Measurements from ENCODE around the gene LPGAT1. TPM values are rescaled to one million over a fixed set of nuclear protein-coding genes. Genes with fewer than 3 reads are reported as not detected.

Gene LPGAT1
- total RNA-seq, 4 donors from 2014 or later, result 13.7 to 86.3 (median 26.7) TPM

- 54 to 61% methylated on average over 2 of the region's 2 CpGs for WGBS, 2 donors
- DNase-seq (ENCODE audit: low spot score in 2 of 2), result no peak
- TF ChIP-seq CTCF (IDR thresholded peaks at IDR 0.05), result no peak
- TF ChIP-seq POLR2A (IDR thresholded peaks at IDR 0.05), result no peak
- intact Hi-C loops (cut with DNase I; ENCODE audit: low total_unique reads), result no loop called here
- no peak overlapping the region for H3K4me3 ChIP-seq (ENCODE audit: low read depth, poor library complexity, severe bottlenecking)
Measured at GRCh38 chr1:211752951-211753486, 77.5 kb downstream of the LPGAT1 start.

GRCh38 chr1:211752317-211752716 lies 78.2 kb downstream of the LPGAT1 start:
- intact Hi-C loops (cut with DNase I; ENCODE audit: low total_unique reads), result no loop called here
- WGBS, 2 donors, result 69 to 85% methylated on average over 4 of the region's 4 CpGs
- no peak for TF ChIP-seq POLR2A (IDR thresholded peaks at IDR 0.05)
- no peak for TF ChIP-seq CTCF (IDR thresholded peaks at IDR 0.05)
- DNase-seq (ENCODE audit: low spot score in 2 of 2), result no peak
- no peak overlapping the region for H3K4me3 ChIP-seq (ENCODE audit: low read depth, poor library complexity, severe bottlenecking)

- intact Hi-C loops (cut with DNase I; ENCODE audit: low total_unique reads), result no loop called here
- DNase-seq (ENCODE audit: low spot score in 2 of 2), result no peak
- 87 to 93% methylated on average over 3 of the region's 3 CpGs for WGBS, 2 donors
- H3K4me3 ChIP-seq (ENCODE audit: low read depth, poor library complexity, severe bottlenecking), result no peak overlapping the region
- TF ChIP-seq CTCF (IDR thresholded peaks at IDR 0.05) (no peak), POLR2A (IDR thresholded peaks at IDR 0.05) (no peak)
Measured at GRCh38 chr1:211751438-211751837, 79.1 kb downstream of the LPGAT1 start.

GRCh38 chr1:211750599-211750998 lies 80.0 kb downstream of the LPGAT1 start:
- 29 to 51% methylated on average over 1 of the region's 1 CpG for WGBS, 2 donors

GRCh38 chr1:211749251-211749650 lies 81.3 kb downstream of the LPGAT1 start:
- TF ChIP-seq CTCF (IDR thresholded peaks at IDR 0.05), result no peak
- no peak for TF ChIP-seq POLR2A (IDR thresholded peaks at IDR 0.05)
- no peak overlapping the region for H3K4me3 ChIP-seq (ENCODE audit: low read depth, poor library complexity, severe bottlenecking)
- intact Hi-C loops (cut with DNase I; ENCODE audit: low total_unique reads), result no loop called here
- WGBS, 2 donors, result 81 to 85% methylated on average over 3 of the region's 3 CpGs
- no peak for DNase-seq (ENCODE audit: low spot score in 2 of 2)

More at GRCh38 chr1:211750599-211750998, 80.0 kb downstream of the LPGAT1 start:
- intact Hi-C loops (cut with DNase I; ENCODE audit: low total_unique reads), result no loop called here
- no peak overlapping the region for H3K4me3 ChIP-seq (ENCODE audit: low read depth, poor library complexity, severe bottlenecking)
- TF ChIP-seq POLR2A (IDR thresholded peaks at IDR 0.05) (no peak), CTCF (IDR thresholded peaks at IDR 0.05) (no peak)
- no peak for DNase-seq (ENCODE audit: low spot score in 2 of 2)

GRCh38 chr1:211748810-211749209 lies 81.8 kb downstream of the LPGAT1 start:
- no peak overlapping the region for H3K4me3 ChIP-seq (ENCODE audit: low read depth, poor library complexity, severe bottlenecking)
- 78 to 97% methylated on average over 3 of the region's 3 CpGs for WGBS, 2 donors
- no peak for TF ChIP-seq POLR2A (IDR thresholded peaks at IDR 0.05)
- no peak for TF ChIP-seq CTCF (IDR thresholded peaks at IDR 0.05)
- intact Hi-C loops (cut with DNase I; ENCODE audit: low total_unique reads), result no loop called here
- no peak for DNase-seq (ENCODE audit: low spot score in 2 of 2)

Measured in lower leg skin (tissue), 4 donors.